ENCODE measurements around the gene TRIM45.

DNA sequence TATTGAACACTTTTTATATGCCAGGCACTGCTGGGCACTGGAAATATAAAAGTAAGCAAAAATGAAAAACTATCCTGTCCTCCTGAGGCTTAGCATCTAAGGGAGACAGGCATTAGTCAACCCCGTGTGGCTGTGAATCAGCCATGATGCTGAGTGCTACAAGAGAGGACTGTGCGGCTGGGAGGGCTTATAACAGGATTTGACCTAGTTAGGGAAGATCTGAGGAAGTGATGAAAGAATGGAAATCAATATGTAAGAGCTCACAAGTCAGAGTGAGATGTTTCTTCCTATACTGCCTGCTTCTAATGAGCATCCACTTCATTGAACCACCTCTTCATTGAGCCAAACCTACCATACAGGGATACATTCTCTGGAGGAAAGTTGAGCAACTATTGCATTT lies 15.1 kb downstream of the TRIM45 start:
- TF ChIP-seq NFRKB (IDR thresholded peaks at IDR 0.05) (no peak), BHLHE40 (IDR thresholded peaks at IDR 0.05; ENCODE audit: borderline replicate concordance) (no peak), SP1 (IDR thresholded peaks at IDR 0.05) (no peak), ARNT (IDR thresholded peaks at IDR 0.05) (no peak), TARDBP (IDR thresholded peaks at IDR 0.05) (no peak), FOXA1 (IDR thresholded peaks at IDR 0.05) (no peak), SUZ12 (IDR thresholded peaks at IDR 0.05) (no peak), HDGF (IDR thresholded peaks at IDR 0.05; ENCODE audit: borderline replicate concordance) (no peak), FOXM1 (IDR thresholded peaks at IDR 0.05; ENCODE audit: borderline replicate concordance) (no peak), FOXK2 (IDR thresholded peaks at IDR 0.05) (no peak), CTBP1 (IDR thresholded peaks at IDR 0.05; ENCODE audit: borderline replicate concordance) (no peak)
- TF ChIP-seq, protein P1, sequence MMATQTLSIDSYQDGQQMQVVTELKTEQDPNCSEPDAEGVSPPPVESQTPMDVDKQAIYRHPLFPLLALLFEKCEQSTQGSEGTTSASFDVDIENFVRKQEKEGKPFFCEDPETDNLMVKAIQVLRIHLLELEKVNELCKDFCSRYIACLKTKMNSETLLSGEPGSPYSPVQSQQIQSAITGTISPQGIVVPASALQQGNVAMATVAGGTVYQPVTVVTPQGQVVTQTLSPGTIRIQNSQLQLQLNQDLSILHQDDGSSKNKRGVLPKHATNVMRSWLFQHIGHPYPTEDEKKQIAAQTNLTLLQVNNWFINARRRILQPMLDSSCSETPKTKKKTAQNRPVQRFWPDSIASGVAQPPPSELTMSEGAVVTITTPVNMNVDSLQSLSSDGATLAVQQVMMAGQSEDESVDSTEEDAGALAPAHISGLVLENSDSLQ (IDR thresholded peaks at IDR 0.05) = no peak

All from HEK293T (cell line).